GM19099 (cell line): ENCODE results near the gene NBPF1.

Source experiments
- POLR2A ChIP-seq: IDR thresholded peaks from 3 replicates; pipeline ENCODE4 v1.6.1; 2011; ENCODE audit warnings: low read depth; ENCODE audit not compliant: insufficient read length; ENCODE audit errors: extremely low read depth

NBPF1 gene

DNA sequence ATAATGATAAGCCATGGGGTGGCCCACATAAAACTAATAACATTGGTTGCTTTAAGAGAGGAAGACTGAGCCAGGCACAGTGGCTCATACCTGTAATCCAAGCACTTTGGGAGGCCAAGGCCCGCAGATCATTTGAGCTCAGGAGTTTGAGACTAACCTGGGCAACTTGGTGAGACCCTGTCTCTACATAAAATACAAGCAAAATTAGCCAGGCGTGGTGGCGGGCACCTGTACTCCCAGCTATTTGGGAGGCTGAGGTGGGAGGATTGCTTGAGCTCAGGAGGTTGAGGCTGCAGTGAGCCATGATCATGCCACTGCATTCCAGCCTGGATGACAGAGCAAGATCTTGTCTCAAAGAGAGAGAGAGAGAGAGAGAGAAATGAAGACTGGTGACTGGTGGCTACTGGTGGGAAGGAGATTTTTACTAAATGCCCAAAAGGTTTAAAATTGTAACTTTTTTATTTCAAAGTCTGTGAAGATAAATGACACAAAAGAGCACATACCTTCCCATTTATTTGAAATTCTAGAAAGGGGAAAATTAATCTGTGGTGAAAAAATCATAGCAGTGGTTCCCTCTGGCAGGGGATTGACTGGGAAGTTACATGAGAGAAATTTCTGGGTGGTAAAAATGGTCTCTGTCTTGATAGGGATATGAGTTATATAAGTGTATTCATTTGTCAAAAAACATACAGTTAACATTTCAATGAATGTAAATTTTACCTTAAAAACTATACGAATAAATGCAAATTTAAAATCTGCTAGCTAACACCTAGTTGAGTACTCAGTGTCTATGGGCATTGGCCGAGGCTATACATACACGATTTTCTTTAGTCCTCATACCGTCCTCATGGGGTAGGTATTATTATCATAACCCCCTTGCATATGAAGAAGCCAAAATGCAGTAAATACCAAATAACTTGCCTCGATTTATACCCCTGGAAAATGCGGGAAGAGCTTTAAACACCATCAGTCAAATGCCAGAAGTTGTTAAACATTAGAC is 2.2 kb upstream of the NBPF1 start:
- no peak for TF ChIP-seq POLR2A

DNA sequence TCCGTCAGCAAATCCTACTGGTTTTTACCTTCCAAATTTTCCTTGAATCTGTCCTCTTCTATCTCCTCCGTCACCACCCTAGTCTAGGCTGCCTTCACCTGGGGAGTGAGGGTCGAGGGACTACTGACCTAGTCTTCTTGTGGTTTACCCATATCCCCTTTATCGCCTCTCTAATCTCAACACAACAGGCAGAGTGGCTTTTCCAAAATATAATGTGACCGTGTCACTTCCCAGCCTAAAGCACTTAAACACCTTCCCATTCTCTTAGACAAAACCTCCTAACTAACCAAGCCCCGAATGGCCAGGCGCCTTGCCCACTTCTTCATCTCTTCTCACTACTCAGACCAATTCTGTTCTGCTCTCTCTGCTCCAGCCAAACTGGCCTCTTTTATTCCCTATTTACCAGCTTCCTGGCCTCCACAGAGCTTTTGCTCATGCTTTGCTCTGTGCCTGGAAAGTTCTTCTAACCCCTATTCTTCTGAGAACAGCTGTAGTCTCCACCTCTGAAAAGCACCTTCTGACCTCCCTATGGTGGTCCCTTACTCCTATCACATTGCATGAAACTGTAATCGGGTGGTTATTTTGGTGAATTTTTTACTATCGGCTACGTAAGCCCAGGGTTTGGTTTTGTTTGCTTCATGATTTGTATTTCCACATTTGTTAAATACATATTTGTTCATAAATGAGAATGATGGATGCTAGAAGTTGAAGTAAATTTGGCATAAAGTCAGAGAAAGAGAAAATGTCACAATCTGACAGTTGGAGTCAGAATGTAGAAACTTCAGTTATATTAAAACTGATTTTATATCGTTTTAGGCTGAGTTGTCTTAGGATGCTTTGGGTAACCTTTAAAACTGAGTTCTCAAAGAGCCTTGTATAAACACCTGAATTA is 1.2 kb upstream of the NBPF1 start:
- TF ChIP-seq POLR2A: no peak

DNA sequence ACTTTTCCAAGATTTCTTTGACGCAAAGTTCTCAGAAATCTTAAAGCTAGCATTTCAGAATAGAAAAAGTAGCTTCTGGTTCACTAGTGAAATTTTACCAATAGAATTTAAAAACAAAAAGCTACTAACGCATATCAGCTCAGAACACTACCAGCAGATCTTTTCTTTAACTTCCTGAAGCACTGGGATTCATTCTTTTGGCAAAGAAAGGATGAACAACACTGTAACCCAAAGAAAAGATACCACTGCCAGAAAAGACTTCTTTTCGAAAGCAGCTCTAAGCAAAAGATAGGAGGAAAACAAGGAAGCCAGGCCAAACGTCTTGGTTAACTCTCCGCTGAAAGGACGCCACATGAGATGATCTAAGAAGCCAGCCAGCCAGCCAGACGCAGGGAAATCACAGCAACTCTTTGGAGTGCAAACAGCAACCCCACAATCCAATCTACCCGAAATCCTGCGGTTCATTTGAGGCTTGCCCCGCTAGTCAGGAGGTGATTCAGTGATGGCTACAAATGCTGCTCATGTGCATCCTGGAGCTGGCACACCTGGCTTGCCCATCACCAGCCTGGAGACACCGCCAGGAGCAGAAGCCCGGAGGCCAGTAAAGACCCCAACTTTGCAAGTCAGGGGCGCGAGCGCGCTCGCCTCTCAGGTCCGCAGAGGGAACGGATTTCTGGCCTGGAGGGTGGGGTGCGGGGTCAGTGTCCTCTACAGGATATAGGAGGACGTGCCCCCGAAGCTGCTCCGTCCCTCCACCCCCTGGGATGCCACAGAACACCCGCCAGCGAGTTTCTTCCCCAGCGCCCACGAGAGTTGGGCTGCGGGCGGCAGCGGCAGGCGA is 812 bp downstream of the NBPF1 start:
- no peak for TF ChIP-seq POLR2A

DNA sequence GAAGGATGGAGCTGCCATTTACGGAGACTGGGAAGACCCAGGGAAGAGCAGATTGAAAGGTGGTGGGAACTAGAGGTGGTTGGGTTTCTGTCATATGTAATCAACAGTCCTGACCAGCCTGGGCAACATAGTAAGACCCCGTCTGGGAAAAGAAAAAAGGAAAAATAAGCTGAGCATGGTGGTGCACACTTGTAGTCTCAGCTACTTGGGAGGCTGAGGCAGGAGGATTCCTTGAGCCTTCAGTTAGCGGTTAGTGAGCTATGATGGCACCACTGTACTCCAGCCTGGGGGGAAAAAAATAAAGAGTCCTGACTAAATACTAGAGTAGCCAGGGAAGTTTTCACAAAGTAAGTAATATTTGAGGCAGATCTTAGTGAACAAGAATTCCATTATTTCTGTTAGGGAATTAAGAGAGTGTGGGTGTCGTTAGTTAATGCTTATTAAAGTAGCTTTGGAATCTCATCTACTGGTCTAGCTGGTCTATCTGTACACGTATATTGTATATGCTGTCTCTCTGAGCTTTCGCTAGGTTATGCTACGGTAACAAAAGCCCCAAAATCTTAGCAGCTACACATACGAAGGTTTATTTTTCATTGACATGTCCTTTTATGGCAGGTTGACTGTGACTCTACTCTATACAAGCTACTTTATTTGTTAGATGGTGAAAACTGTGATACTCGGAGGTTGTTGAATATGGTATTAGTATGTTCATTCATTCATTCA is 4.4 kb downstream of the NBPF1 start:
- no peak for TF ChIP-seq POLR2A

DNA sequence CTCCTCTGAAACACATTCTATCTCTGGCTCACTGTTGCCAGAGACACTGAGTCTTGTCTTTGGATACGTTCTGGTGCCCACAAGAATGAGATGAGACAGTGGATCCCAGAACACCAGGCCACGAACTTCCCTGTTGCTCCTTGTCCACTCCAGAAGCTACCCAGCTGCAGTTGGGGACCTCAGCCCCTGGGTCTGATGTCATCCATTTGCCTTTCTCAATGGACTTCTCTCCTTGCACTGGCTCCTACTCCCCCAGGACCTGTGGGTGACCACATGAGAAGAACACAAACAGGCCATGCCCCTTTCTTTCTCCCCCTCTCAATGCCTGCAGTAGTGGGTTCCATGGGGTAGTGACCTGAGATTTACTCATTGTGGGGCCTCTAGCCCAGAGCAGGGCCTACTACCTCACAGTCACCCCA is 5.9 kb downstream of the NBPF1 start:
- no peak for TF ChIP-seq POLR2A

DNA sequence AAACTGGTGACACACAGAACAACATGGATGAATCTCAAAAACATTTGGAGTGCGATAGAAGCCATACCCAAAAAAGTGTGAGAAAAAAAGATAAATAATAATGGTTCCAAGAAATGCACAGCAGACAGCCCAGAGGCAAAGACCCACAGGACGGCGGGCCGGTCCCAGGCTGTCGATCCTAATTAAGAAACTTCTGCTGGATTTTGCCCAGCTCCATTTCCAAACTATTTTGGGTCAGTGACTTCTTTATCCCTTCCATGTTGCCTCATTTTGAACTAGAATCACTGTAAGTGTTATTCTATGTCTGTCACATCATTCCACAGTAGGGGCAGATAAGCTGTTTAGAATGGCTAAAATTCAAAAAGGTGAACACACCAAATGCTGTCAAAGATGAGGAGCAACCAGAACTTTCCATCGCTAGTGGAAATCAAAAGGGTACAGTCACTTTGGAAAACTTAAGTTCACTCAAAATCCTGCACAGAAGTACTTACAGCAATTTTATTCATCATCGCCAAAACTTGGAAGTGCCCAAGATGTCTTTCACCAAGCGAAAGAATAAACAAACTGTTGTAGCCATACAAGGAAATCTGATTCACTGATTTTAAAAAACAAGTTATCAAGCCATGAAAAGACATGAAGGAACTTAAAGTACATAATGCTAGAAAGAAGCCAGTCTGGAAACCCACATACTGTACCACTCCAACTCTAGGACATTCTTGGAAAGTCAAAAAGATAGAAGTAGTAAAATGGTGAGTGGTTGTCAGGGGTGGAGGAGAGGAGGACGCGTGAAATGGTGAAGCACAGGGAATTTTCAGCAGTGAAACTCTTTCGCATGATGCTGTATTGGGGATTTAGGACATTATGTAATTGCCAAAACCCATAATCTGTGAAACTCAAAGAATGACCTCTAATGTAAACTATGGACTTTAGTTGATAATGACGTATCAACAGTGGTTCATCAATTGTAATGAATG is 7.5 kb downstream of the NBPF1 start:
- TF ChIP-seq POLR2A: no peak

DNA sequence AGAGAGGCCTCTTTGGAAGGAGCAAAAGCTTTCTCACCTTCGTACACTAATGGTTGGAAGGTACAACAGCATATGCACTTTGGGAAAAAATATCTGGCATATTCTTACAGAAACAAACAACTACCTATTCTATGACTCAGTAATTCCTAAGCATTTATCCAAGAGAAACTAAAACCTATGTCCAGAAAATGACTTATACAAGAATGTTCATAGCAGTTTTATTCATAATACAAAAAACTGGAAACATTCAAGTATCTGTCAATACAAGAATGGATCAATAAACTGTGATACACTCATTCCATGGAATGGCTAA is 8.2 kb downstream of the NBPF1 start:
- no peak for TF ChIP-seq POLR2A

DNA sequence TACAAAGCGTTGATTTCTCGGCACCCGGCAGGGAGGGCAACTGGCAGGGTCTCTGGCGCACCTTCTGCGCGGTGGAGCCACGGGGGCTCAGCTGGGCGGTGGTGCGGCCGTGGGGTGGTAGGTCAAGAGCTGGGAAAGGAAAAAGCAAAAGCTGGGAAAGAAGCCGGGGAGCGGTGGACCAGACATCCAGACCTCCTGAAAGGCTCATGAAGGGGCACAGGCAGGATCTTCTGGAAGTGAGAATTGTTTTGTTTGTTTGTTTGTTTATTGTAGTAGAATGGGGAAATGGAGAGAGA is 92.1 kb downstream of the NBPF1 start:
- TF ChIP-seq POLR2A: no peak

DNA sequence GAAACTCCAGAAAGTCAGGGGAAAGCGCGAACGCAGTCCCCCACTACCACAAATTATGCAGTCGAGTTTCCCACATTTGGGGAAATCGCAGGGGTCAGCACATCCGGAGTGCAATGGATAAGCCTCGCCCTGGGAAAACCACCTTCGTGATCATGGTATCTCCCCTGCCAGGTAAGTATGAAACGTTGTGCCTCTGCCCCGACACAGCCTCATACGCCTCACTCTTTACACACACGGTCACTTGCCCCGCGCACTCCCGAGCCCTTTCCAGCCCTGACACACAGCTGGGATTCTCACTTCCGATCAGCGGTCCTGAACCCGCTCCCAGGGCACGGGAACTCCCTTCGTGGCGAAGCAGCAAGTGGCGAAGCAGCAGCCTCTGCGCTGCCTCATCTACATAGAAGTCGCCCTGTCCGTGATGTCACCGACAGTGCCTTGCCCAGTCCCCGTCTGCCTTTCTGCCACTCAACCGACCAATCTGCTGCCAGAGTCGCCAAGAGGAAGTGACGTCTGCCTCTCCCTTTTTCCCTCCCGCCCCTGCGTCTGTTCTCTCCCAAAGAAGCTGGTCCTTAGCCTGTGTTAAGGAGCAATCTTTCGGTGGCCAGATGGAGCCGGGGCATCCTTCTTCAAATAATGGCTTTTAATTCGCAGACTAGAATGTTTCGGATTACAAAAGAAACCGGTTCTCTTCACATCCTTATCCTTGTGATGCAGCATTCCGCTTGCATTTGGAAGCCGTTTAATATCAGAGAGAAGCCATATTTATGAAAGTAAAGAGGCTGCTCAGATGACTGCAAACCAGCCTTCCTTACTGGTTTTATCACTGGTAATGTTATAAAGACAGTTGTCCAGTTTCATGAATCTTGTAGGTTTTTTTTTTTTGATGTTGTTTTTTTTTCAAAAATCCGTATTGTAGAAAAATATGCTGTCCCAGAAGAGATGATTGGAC is 99.0 kb downstream of the NBPF1 start, which contains the start of gene RNU1-1:
Gene RNU1-1 (minus strand): TSS at position 179 of the 949 bp plus-strand sequence.
- TF ChIP-seq POLR2A: peak; percentile 34

DNA sequence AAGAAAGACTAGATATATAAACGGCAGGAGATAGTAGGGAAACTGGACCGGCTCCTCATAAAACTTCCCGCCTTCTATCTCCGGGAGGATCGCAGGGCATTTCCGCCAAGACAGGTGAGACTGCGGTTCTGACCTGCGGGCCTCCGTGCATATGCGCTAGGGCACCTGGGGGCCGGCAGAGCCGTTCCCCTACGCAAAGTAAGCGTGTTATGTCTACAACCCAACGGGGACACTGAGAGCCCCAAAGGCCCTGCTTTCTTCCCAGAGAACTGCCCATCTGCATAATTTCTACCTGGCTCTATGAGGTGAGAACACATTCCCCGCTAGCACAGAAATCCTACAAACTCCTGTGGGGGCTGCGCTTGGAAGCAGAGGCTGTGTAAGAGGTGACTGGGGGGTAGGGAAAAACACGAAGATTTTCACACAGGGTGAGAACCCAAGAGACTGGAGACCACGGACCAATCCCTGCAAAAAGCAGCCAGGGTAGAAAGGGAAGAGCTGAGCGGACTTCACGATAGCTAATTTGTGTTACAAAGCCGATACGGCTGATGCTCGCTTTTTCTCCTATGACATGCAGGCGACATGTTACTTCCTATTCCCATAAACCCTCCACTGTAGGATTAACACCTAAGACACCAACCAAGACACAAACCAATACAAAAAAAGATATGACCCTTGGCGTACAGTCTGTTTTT is 99.8 kb downstream of the NBPF1 start:
- TF ChIP-seq POLR2A: peak; percentile 96
